PFSK-1 (cell line): ENCODE results near the gene COQ10B.

Source experiments
- FOXP2 ChIP-seq: optimal IDR thresholded peaks from 2 replicates; pipeline ENCODE3; 2011; ENCODE audit warnings: borderline replicate concordance, control low read depth, inconsistent platforms; ENCODE audit not compliant: insufficient read depth; ENCODE audit errors: extremely low read length, extremely low read depth
- POLR2AphosphoS5 ChIP-seq: IDR thresholded peaks from 2 replicates; pipeline ENCODE4 v1.6.1; 2012; ENCODE audit warnings: low read depth, mild to moderate bottlenecking, control low read depth, low read length, moderate library complexity
- REST ChIP-seq, 2 experiments: IDR thresholded peaks; 2 replicates each; pipeline versions ENCODE4 v1.6.1 to v1.8.0; 2011 to 2012; ENCODE audit warnings: low read depth in 2 of 2, low read length in 2 of 2, control low read depth in 1 of 2, inconsistent platforms in 1 of 2, mild to moderate bottlenecking in 1 of 2, moderate library complexity in 1 of 2; ENCODE audit not compliant: insufficient read depth in 1 of 2
- SIN3A ChIP-seq: IDR thresholded peaks from 2 replicates; pipeline ENCODE4 v1.6.1; 2012; ENCODE audit warnings: mild to moderate bottlenecking, low read length, moderate library complexity, borderline replicate concordance; ENCODE audit not compliant: insufficient read depth
- TAF1 ChIP-seq: IDR thresholded peaks from 2 replicates; pipeline ENCODE4 v1.6.1; 2012; ENCODE audit warnings: low read length, control low read depth, borderline replicate concordance; ENCODE audit not compliant: insufficient read depth

The COQ10B gene

GRCh38 chr2:197446844-197447243 is 6.5 kb upstream of the COQ10B start:
- TF ChIP-seq REST (IDR thresholded peaks at IDR 0.05; ENCODE audit: insufficient read depth in 1 of 2, low read depth in 2 of 2, low read length in 2 of 2) (no peak), TAF1 (no peak), SIN3A (no peak)

GRCh38 chr2:197450465-197450864 is 2.9 kb upstream of the COQ10B start:
- TF ChIP-seq TAF1 (no peak), POLR2AphosphoS5 (no peak), SIN3A (no peak), REST (IDR thresholded peaks at IDR 0.05; ENCODE audit: insufficient read depth in 1 of 2, low read depth in 2 of 2, low read length in 2 of 2) (no peak), FOXP2 (no peak)

GRCh38 chr2:197452754-197453122 is 614 bp upstream of the COQ10B start:
- TF ChIP-seq REST (IDR thresholded peaks at IDR 0.05; ENCODE audit: insufficient read depth in 1 of 2, low read depth in 2 of 2, low read length in 2 of 2) (no peak), POLR2AphosphoS5 (no peak), FOXP2 (no peak), TAF1 (no peak)

- TF ChIP-seq SIN3A (peak; percentile 49; the same call in 1 of the 2 replicates), TAF1 (no peak), FOXP2 (no peak), POLR2AphosphoS5 (peak; percentile 4)
Observed at GRCh38 chr2:197453914-197454398, 604 bp downstream of the COQ10B start.

GRCh38 chr2:197454923-197455322 is 1.6 kb downstream of the COQ10B start:
- no peak for TF ChIP-seq FOXP2
- no peak for TF ChIP-seq SIN3A
- TF ChIP-seq REST (IDR thresholded peaks at IDR 0.05; ENCODE audit: insufficient read depth in 1 of 2, low read depth in 2 of 2, low read length in 2 of 2): no peak
- no peak for TF ChIP-seq POLR2AphosphoS5
- TF ChIP-seq TAF1: no peak
